ENCODE data around the gene ANTXR1. TPM values are rescaled to one million over a fixed set of nuclear protein-coding genes. Genes with fewer than 3 reads are reported as not detected.

ANTXR1 gene
- total RNA-seq, 4 donors from 2014 or later: 53.7 to 69.0 (median 59.3) TPM

- H3K9me3 ChIP-seq: no peaks in the 10 kb centered on the region
- no peak for DNase-seq (ENCODE audit: low spot score in 2 of 2)
- H3K27me3 ChIP-seq: no peaks in the 10 kb centered on the region
- WGBS, 2 donors: 93 to 97% methylated on average over 3 of the region's 3 CpGs
- no peak overlapping the region for H3K27ac ChIP-seq
- H3K4me3 ChIP-seq: no peak overlapping the region
- TF ChIP-seq POLR2A (IDR thresholded peaks at IDR 0.05) (no peak), EP300 (IDR thresholded peaks at IDR 0.05) (no peak), CTCF (IDR thresholded peaks at IDR 0.05) (no peak)
- peaks cover 0 to 20% (median 3%) of the 10 kb centered on the region in 4 donors for H3K4me1 ChIP-seq
- peaks cover 0 to 18% (median 0%) of the 10 kb centered on the region in 3 donors for H3K36me3 ChIP-seq
These were observed 120.9 kb downstream of the ANTXR1 start for GRCh38 chr2:69133898-69134297.

DNA sequence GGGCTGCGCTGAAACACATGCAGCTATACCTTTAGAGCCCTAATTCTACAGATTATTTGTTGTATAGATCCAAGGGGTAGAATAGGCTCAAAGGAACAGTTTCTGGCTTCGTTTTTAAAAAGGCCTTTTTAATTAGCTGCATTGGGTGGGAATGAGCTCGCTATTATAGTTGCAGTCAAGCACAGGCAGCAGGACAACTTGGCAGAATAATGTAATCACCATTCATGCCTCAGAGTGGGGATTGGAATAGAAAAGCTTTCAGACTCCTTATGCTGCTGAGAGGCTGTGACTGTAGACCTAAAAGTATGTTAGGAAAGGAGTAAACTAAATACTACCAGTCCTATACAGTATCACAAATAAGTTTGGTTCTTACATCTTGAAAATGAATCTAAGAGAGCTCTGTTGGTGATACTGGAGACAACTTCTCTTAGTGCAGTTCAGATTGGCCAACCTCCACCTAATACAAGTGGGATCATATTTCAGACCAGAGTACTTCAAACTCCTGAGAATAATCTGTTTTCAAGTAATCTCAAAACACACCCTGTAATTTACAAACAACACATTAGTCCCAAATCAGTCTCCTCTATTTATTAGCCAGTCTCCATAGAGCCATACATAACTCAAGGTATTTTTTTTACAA, 121.4 kb downstream of the ANTXR1 start:
- TF ChIP-seq EP300 (IDR thresholded peaks at IDR 0.05): no peak
- TF ChIP-seq CTCF (IDR thresholded peaks at IDR 0.05): no peak
- no peak for TF ChIP-seq POLR2A (IDR thresholded peaks at IDR 0.05)
- Histone ChIP-seq H3K4me1 (peaks cover 0 to 24% (median 3%) of the 10 kb centered on the region in 4 donors), H3K36me3 (peaks cover 0 to 18% (median 0%) of the 10 kb centered on the region in 3 donors), H3K27ac (no peak overlapping the region), H3K4me3 (no peak overlapping the region), H3K27me3 (no peaks in the 10 kb centered on the region), H3K9me3 (no peaks in the 10 kb centered on the region)
- DNase-seq (ENCODE audit: low spot score in 2 of 2): no peak
- 29 to 58% methylated on average over 3 of the region's 3 CpGs for WGBS, 2 donors

DNA sequence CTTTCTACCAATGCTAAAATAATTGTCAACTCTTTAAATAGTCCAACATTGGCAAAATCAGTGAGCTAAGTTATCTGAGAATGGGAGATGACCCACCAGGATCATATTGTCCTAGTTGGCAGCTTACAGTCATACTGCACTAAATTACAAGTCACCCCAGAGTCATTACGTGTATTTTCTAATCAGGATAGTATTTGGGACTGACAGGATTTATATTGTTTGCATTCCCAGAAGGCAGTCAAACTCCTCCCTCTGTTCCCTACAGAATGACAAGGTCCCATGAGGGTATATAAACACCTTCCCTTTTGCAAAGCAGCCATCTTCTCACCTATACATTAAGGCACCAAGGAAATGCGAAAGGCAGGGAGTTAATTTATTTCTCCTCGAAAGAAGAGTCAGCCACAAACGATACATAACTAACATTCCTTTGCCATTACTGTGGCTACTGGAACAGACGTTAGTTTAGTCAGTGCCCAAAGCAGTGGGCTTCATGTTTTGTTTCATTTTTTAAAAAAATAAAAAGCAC, 125.3 kb downstream of the ANTXR1 start:
- Histone ChIP-seq H3K36me3 (no peaks in the 10 kb centered on the region), H3K4me1 (peaks cover 0 to 24% (median 3%) of the 10 kb centered on the region in 4 donors), H3K27me3 (no peaks in the 10 kb centered on the region), H3K27ac (no peak overlapping the region), H3K4me3 (no peak overlapping the region), H3K9me3 (no peaks in the 10 kb centered on the region)
- TF ChIP-seq CTCF (IDR thresholded peaks at IDR 0.05) (no peak), EP300 (IDR thresholded peaks at IDR 0.05) (no peak), POLR2A (IDR thresholded peaks at IDR 0.05) (no peak)
- no peak for DNase-seq (ENCODE audit: low spot score in 2 of 2)
- WGBS, 2 donors: 30 to 34% methylated on average over 5 of the region's 5 CpGs

GRCh38 chr2:69138793-69139459, 125.9 kb downstream of the ANTXR1 start:
- peaks cover 0 to 24% (median 3%) of the 10 kb centered on the region in 4 donors for H3K4me1 ChIP-seq
- 69 to 71% methylated on average over 1 of the region's 1 CpG for WGBS, 2 donors
- TF ChIP-seq CTCF (IDR thresholded peaks at IDR 0.05): no peak
- no peak for TF ChIP-seq EP300 (IDR thresholded peaks at IDR 0.05)
- TF ChIP-seq POLR2A (IDR thresholded peaks at IDR 0.05): no peak
- no peaks in the 10 kb centered on the region for H3K27me3 ChIP-seq
- DNase-seq (ENCODE audit: low spot score in 2 of 2): no peak
- no peak overlapping the region for H3K4me3 ChIP-seq
- H3K9me3 ChIP-seq: no peaks in the 10 kb centered on the region
- no peaks in the 10 kb centered on the region for H3K36me3 ChIP-seq
- no peak overlapping the region for H3K27ac ChIP-seq
